CD14-positive monocyte (primary cell): ENCODE measurements around the gene PTPRU. TPM values are rescaled to one million over a fixed set of nuclear protein-coding genes. Genes with fewer than 3 reads are reported as not detected.

ENCODE experiments used
- DNase-seq, 3 donors: peaks; one replicate each; pipeline ENCODE4 v3.0.0-alpha.2; 2011 to 2022
- H2AFZ ChIP-seq: 2 replicates; pipeline ENCODE4 v1.6.0; 2012; ENCODE audit warnings: mild to moderate bottlenecking, low read depth, low read length, inconsistent platforms; ENCODE audit not compliant: insufficient read depth, poor library complexity, severe bottlenecking
- H3K27ac ChIP-seq, 2 donors: 1 replicate in 1 of 2; 2 replicates in 1 of 2; pipeline ENCODE4 v1.5.1; 2012 to 2013; ENCODE audit warnings: low read length in 2 of 2, control low read depth in 1 of 2, inconsistent platforms in 1 of 2, low read depth in 1 of 2, mild to moderate bottlenecking in 1 of 2
- H3K27me3 ChIP-seq, 2 donors: one replicate each; pipeline versions ENCODE4 v1.6.0 to v1.6.1; 2011 to 2013; ENCODE audit warnings: low read length in 2 of 2; ENCODE audit not compliant: control insufficient read depth in 2 of 2, insufficient read depth in 2 of 2
- H3K36me3 ChIP-seq, 2 donors: replicated peaks in 1 of 2; 1 replicate in 1 of 2; 2 replicates in 1 of 2; pipeline versions ENCODE4 v1.5.1 to v1.6.1; 2012 to 2013; ENCODE audit warnings: low read length in 2 of 2, control low read depth in 1 of 2, inconsistent platforms in 1 of 2, mild to moderate bottlenecking in 1 of 2; ENCODE audit not compliant: insufficient read depth in 2 of 2, control insufficient read depth in 1 of 2
- H3K4me1 ChIP-seq, 2 donors: 1 replicate in 1 of 2; 2 replicates in 1 of 2; pipeline versions ENCODE4 v1.5.1 to v1.6.1; 2012 to 2013; ENCODE audit warnings: low read length in 2 of 2, control low read depth in 1 of 2, inconsistent platforms in 1 of 2, mild to moderate bottlenecking in 1 of 2, moderate library complexity in 1 of 2; ENCODE audit not compliant: insufficient read depth in 2 of 2, control insufficient read depth in 1 of 2
- H3K4me2 ChIP-seq: replicated peaks from 2 replicates; pipeline ENCODE3; 2012; ENCODE audit warnings: low read length, moderate library complexity, mild to moderate bottlenecking; ENCODE audit not compliant: poor library complexity, severe bottlenecking; ENCODE audit errors: extremely low read depth
- H3K4me3 ChIP-seq, 3 experiments: fragments of 200-600 bp in 1 of 3; sonication (generic) in 1 of 3; replicated peaks in 1 of 3; 1 replicate in 2 of 3; 2 replicates in 1 of 3; pipeline ENCODE4 v1.5.1; 2011 to 2013; ENCODE audit warnings: low read length in 3 of 3, mild to moderate bottlenecking in 3 of 3, control low read depth in 2 of 3, low read depth in 2 of 3, inconsistent platforms in 1 of 3, moderate library complexity in 1 of 3
- H3K79me2 ChIP-seq: 2 replicates; pipeline ENCODE4 v1.6.0; 2012; ENCODE audit warnings: mild to moderate bottlenecking, control low read depth, inconsistent platforms, low read length, moderate library complexity; ENCODE audit not compliant: insufficient read depth
- H3K9ac ChIP-seq: 2 replicates; pipeline ENCODE4 v1.6.0; 2017; ENCODE audit warnings: low read length, mild to moderate bottlenecking; ENCODE audit not compliant: insufficient read depth, poor library complexity, severe bottlenecking
- H3K9me3 ChIP-seq, 2 donors: replicated peaks in 1 of 2; 1 replicate in 1 of 2; 2 replicates in 1 of 2; pipeline versions ENCODE4 v1.5.1 to v1.6.1; 2012 to 2013; ENCODE audit warnings: low read length in 2 of 2, control low read depth in 1 of 2; ENCODE audit not compliant: control insufficient read depth in 1 of 2, insufficient read depth in 1 of 2
- H4K20me1 ChIP-seq: 2 replicates; pipeline ENCODE4 v1.6.0; 2012; ENCODE audit warnings: mild to moderate bottlenecking, low read length, control low read depth, moderate library complexity; ENCODE audit not compliant: insufficient read depth
- H3K27ac Mint-ChIP-seq, 7 donors: one replicate each; pipeline ENCODE4 v1.8.0; 2020; ENCODE audit warnings: mild to moderate bottlenecking in 7 of 7, mixed read lengths in 7 of 7, moderate library complexity in 6 of 7, inconsistent platforms in 2 of 7
- H3K27me3 Mint-ChIP-seq, 3 donors: one replicate each; pipeline ENCODE4 v1.8.0; 2021 to 2022; ENCODE audit warnings: low read depth in 3 of 3, mild to moderate bottlenecking in 3 of 3, mixed read lengths in 3 of 3, moderate library complexity in 3 of 3, inconsistent platforms in 1 of 3
- H3K36me3 Mint-ChIP-seq, 2 donors: one replicate each; pipeline ENCODE4 v1.8.0; 2020; ENCODE audit warnings: mixed read lengths in 2 of 2, inconsistent platforms in 1 of 2, mild to moderate bottlenecking in 1 of 2
- H3K4me1 Mint-ChIP-seq: one replicate; pipeline ENCODE4 v1.8.0; 2020; ENCODE audit warnings: mild to moderate bottlenecking, mixed read lengths
- H3K4me3 Mint-ChIP-seq, 2 donors: one replicate each; pipeline ENCODE4 v1.8.0; 2020; ENCODE audit warnings: mild to moderate bottlenecking in 2 of 2, mixed read lengths in 2 of 2, moderate library complexity in 1 of 2
- H3K9me3 Mint-ChIP-seq, 7 donors: one replicate each; pipeline ENCODE4 v1.8.0; 2020 to 2022; ENCODE audit warnings: mixed read lengths in 7 of 7, mild to moderate bottlenecking in 6 of 7, moderate library complexity in 6 of 7, inconsistent platforms in 2 of 7
- WGBS: methylation state at CpG from one replicate; pipeline ENCODE4 v1.1.5; 2013; ENCODE audit warnings: missing lambda C conversion rate; ENCODE audit not compliant: insufficient coverage; 5-methylcytosine and 5-hydroxymethylcytosine counted together
- intact Hi-C, 2 donors: fragments of 100-400 bp; cut with micrococcal nuclease; formaldehyde crosslinking; loops; one replicate each; pipeline versions ENCODE4 v1.15.0 to v1.15.1; 2023
- polyA plus RNA-seq, 3 donors: library from polyadenylated mRNA; depleted of rRNA in 1 of 3; unstranded in 2 of 3; stranded (reverse) in 1 of 3; fragments of 300-500 nt in 2 of 3; fragments of >200 nt in 1 of 3; fragmentation: Illumina TruSeq in 2 of 3; gene quantifications; 1 replicate in 2 of 3; 2 replicates in 1 of 3; pipeline ENCODE4 v1.2.3, GENCODE V29; 2012 to 2021
- TF ChIP-seq, protein P1 (sequence below): fragments of 200-600 bp; IDR thresholded peaks from one replicate; pipeline ENCODE4 v1.8.0; 2022; ENCODE audit warnings: antibody characterized with exemption, mild to moderate bottlenecking

The PTPRU gene
- polyA plus RNA-seq, 3 donors: 0.42 to 1.4 TPM; not detected in 1

GRCh38 chr1:29356663-29357062, 120.3 kb downstream of the PTPRU start:
- Mint-ChIP-seq H3K27ac (no peak overlapping the region), H3K4me3 (no peak overlapping the region), H3K4me1 (no peaks in the 10 kb centered on the region), H3K9me3 (peaks cover 0 to 2% (median 0%) of the 10 kb centered on the region in 7 donors), H3K36me3 (no peaks in the 10 kb centered on the region), H3K27me3 (peaks cover 11 to 14% (median 13%) of the 10 kb centered on the region in 3 donors)
- H2AFZ ChIP-seq: no peak overlapping the region
- 72% methylated on average over 12 of the region's 14 CpGs for WGBS
- DNase-seq: no peak
- peaks cover 0 to 2% of the 10 kb centered on the region in 2 donors for H3K27me3 ChIP-seq
- H3K4me2 ChIP-seq: no peak overlapping the region
- no peaks in the 10 kb centered on the region for H3K9me3 ChIP-seq
- TF ChIP-seq, protein P1, sequence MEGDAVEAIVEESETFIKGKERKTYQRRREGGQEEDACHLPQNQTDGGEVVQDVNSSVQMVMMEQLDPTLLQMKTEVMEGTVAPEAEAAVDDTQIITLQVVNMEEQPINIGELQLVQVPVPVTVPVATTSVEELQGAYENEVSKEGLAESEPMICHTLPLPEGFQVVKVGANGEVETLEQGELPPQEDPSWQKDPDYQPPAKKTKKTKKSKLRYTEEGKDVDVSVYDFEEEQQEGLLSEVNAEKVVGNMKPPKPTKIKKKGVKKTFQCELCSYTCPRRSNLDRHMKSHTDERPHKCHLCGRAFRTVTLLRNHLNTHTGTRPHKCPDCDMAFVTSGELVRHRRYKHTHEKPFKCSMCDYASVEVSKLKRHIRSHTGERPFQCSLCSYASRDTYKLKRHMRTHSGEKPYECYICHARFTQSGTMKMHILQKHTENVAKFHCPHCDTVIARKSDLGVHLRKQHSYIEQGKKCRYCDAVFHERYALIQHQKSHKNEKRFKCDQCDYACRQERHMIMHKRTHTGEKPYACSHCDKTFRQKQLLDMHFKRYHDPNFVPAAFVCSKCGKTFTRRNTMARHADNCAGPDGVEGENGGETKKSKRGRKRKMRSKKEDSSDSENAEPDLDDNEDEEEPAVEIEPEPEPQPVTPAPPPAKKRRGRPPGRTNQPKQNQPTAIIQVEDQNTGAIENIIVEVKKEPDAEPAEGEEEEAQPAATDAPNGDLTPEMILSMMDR: no peak
- intact Hi-C loops: no loop called here
- no peak overlapping the region for H3K27ac ChIP-seq
- H3K4me1 ChIP-seq: no peaks in the 10 kb centered on the region
- H4K20me1 ChIP-seq: no peaks in the 10 kb centered on the region
- H3K9ac ChIP-seq: no peak overlapping the region
- no peaks in the 10 kb centered on the region for H3K36me3 ChIP-seq
- no peaks in the 10 kb centered on the region for H3K79me2 ChIP-seq
- H3K4me3 ChIP-seq: no peak overlapping the region

GRCh38 chr1:29357452-29357851, 121.1 kb downstream of the PTPRU start:
- Histone ChIP-seq H3K9me3 (no peaks in the 10 kb centered on the region), H3K4me1 (no peaks in the 10 kb centered on the region), H4K20me1 (no peaks in the 10 kb centered on the region), H3K4me2 (no peak overlapping the region), H3K36me3 (no peaks in the 10 kb centered on the region), H3K9ac (no peak overlapping the region), H3K27ac (no peak overlapping the region), H3K79me2 (no peaks in the 10 kb centered on the region), H3K27me3 (peaks cover 0 to 2% of the 10 kb centered on the region in 2 donors), H2AFZ (no peak overlapping the region), H3K4me3 (no peak overlapping the region)
- TF ChIP-seq, protein P1: no peak
- Mint-ChIP-seq H3K27ac (no peak overlapping the region), H3K9me3 (peaks cover 0 to 2% (median 0%) of the 10 kb centered on the region in 7 donors), H3K27me3 (peaks cover 11 to 14% (median 13%) of the 10 kb centered on the region in 3 donors), H3K4me1 (no peaks in the 10 kb centered on the region), H3K36me3 (no peaks in the 10 kb centered on the region), H3K4me3 (no peak overlapping the region)
- intact Hi-C loops: no loop called here
- no peak for DNase-seq
- 41% methylated on average over 2 of the region's 7 CpGs for WGBS
